Caco-2 (cell line): ENCODE measurements around the gene COL8A2. TPM values are rescaled to one million over a fixed set of nuclear protein-coding genes. Genes with fewer than 3 reads are reported as not detected.

Source experiments
- BruUV-seq: library from RNA; stranded (reverse); fragments of 400-500 nt; replicated peaks from 2 replicates; lab custom pipeline; 2021; lab: Mats Ljungman, UMichigan
- CTCF ChIA-PET: fragments of 300-600 bp; sonication (Branson Sonifier 250); formaldehyde crosslinking; loops from one replicate; lab custom pipeline; 2022; ENCODE audit warnings: antibody characterized with exemption; lab: Charles Lee
- POLR2A ChIA-PET: fragments of 300-600 bp; sonication (Branson Sonifier 250); formaldehyde crosslinking; loops from one replicate; lab custom pipeline; 2022; ENCODE audit warnings: antibody characterized with exemption; lab: Charles Lee
- DNase-seq, 2 experiments: peaks; one replicate each; pipeline versions ENCODE4 v3.0.0 to v3.0.0-alpha.2; 2020 to 2022
- H3K27me3 ChIP-seq: replicated peaks from 2 replicates; pipeline ENCODE4 v1.6.0; 2011; ENCODE audit warnings: low read length; ENCODE audit not compliant: control insufficient read depth, insufficient read depth
- H3K36me3 ChIP-seq: 2 replicates; pipeline ENCODE4 v1.5.1; 2011; ENCODE audit warnings: low read length; ENCODE audit not compliant: control insufficient read depth, insufficient read depth
- H3K4me1 ChIP-seq: fragments of 250-450 bp; sonication (Bioruptor Pico); 2 replicates; pipeline ENCODE4 v1.5.1; 2020; ENCODE audit warnings: mild to moderate bottlenecking
- H3K4me3 ChIP-seq: 2 replicates; pipeline ENCODE4 v1.5.1; 2011; ENCODE audit warnings: low read depth, mild to moderate bottlenecking, control low read depth, low read length
- H3K9me3 ChIP-seq: fragments of 250-450 bp; sonication (Bioruptor Pico); 2 replicates; pipeline ENCODE4 v1.5.1; 2020; ENCODE audit warnings: mild to moderate bottlenecking, moderate library complexity
- H3K27ac Mint-ChIP-seq: one replicate; pipeline ENCODE4 v1.8.0; 2022; ENCODE audit warnings: mixed read lengths; ENCODE audit not compliant: unreplicated experiment
- H3K27me3 Mint-ChIP-seq: one replicate; pipeline ENCODE4 v1.8.0; 2022; ENCODE audit warnings: mixed read lengths; ENCODE audit not compliant: insufficient read depth, unreplicated experiment
- H3K36me3 Mint-ChIP-seq: one replicate; pipeline ENCODE4 v1.8.0; 2022; ENCODE audit warnings: mild to moderate bottlenecking, mixed read lengths; ENCODE audit not compliant: insufficient read depth, unreplicated experiment
- H3K4me1 Mint-ChIP-seq: one replicate; pipeline ENCODE4 v1.8.0; 2022; ENCODE audit warnings: low read depth, mixed read lengths; ENCODE audit not compliant: unreplicated experiment
- H3K4me3 Mint-ChIP-seq: one replicate; pipeline ENCODE4 v1.8.0; 2022; ENCODE audit warnings: mild to moderate bottlenecking, moderate library complexity, mixed read lengths; ENCODE audit not compliant: unreplicated experiment
- H3K9me3 Mint-ChIP-seq: one replicate; pipeline ENCODE4 v1.8.0; 2022; ENCODE audit warnings: mixed read lengths; ENCODE audit not compliant: unreplicated experiment
- intact Hi-C: fragments of 100-400 bp; cut with micrococcal nuclease; formaldehyde crosslinking; loops from one replicate; pipeline ENCODE4 v1.10.0; 2022; ENCODE audit not compliant: unreplicated experiment
- total RNA-seq: library from RNA; stranded (reverse); gene quantifications from 2 replicates; pipeline ENCODE4 v1.2.3, GENCODE V29; 2022
- TF ChIP-seq, protein P1 (sequence below), 2 experiments: fragments of 200-600 bp in 1 of 2; IDR thresholded peaks; 1 replicate in 1 of 2; 2 replicates in 1 of 2; pipeline versions ENCODE4 v1.5.1 to v1.8.0; 2011 to 2022; ENCODE audit warnings: antibody characterized with exemption in 1 of 2, control low read depth in 1 of 2, inconsistent platforms in 1 of 2, low read depth in 1 of 2, low read length in 1 of 2, mild to moderate bottlenecking in 1 of 2, moderate library complexity in 1 of 2; ENCODE audit not compliant: insufficient read depth in 1 of 2, severe bottlenecking in 1 of 2, unreplicated experiment in 1 of 2

The COL8A2 gene
- total RNA-seq, 1 experiment from 2014 or later = 0.18 TPM

DNA sequence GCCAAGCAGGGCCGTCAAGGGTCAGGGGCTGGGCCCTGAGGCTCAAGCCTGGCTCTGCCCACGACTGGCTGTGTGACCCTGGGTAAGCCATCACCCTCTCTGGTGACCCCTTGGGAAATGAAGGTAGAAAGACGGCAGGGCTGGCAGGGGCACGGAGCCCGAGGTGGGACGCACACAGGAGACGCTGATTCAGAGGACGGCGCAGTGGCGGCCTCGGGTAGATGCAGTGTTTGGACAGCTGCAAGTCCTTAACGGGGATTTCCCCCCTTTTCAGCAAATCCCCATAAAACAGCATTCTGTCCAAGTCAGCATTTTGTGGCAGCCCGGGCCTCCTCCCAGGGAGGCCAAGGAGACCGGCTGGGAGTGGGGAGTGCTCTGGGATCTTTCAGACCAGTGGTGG, 16.7 kb downstream of the COL8A2 start:
- no peaks in the 10 kb centered on the region for H3K36me3 Mint-ChIP-seq
- no peak overlapping the region for H3K4me3 Mint-ChIP-seq

GRCh38 chr1:36107394-36107793, 17.6 kb downstream of the COL8A2 start:
- H3K4me3 Mint-ChIP-seq = no peak overlapping the region

More for the DNA sequence above, 16.7 kb downstream of the COL8A2 start:
- intact Hi-C loops = no loop called here
- ChIA-PET CTCF (no interaction called here), POLR2A (no interaction called here)
- DNase-seq = no peak
- Histone ChIP-seq H3K4me3 (no peak overlapping the region), H3K27me3 (no peaks in the 10 kb centered on the region), H3K36me3 (no peaks in the 10 kb centered on the region), H3K9me3 (no peaks in the 10 kb centered on the region), H3K4me1 (no peaks in the 10 kb centered on the region)
- no peaks in the 10 kb centered on the region for H3K9me3 Mint-ChIP-seq
- no peaks in the 10 kb centered on the region for H3K4me1 Mint-ChIP-seq
- no peak overlapping the region for H3K27ac Mint-ChIP-seq
- H3K27me3 Mint-ChIP-seq = no peaks in the 10 kb centered on the region
- TF ChIP-seq, protein P1, sequence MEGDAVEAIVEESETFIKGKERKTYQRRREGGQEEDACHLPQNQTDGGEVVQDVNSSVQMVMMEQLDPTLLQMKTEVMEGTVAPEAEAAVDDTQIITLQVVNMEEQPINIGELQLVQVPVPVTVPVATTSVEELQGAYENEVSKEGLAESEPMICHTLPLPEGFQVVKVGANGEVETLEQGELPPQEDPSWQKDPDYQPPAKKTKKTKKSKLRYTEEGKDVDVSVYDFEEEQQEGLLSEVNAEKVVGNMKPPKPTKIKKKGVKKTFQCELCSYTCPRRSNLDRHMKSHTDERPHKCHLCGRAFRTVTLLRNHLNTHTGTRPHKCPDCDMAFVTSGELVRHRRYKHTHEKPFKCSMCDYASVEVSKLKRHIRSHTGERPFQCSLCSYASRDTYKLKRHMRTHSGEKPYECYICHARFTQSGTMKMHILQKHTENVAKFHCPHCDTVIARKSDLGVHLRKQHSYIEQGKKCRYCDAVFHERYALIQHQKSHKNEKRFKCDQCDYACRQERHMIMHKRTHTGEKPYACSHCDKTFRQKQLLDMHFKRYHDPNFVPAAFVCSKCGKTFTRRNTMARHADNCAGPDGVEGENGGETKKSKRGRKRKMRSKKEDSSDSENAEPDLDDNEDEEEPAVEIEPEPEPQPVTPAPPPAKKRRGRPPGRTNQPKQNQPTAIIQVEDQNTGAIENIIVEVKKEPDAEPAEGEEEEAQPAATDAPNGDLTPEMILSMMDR (IDR thresholded peaks at IDR 0.05; ENCODE audit: insufficient read depth in 1 of 2, low read depth in 1 of 2, low read length in 1 of 2, severe bottlenecking in 1 of 2, unreplicated experiment in 1 of 2) = no peak
- no TSS peak for BruUV-seq

GRCh38 chr1:36106269-36106668, 18.8 kb downstream of the COL8A2 start:
- H3K27me3 ChIP-seq = no peaks in the 10 kb centered on the region
- H3K36me3 ChIP-seq = no peaks in the 10 kb centered on the region
- DNase-seq = no peak
- intact Hi-C loops = no loop called here
- Mint-ChIP-seq H3K9me3 (no peaks in the 10 kb centered on the region), H3K27me3 (no peaks in the 10 kb centered on the region), H3K36me3 (no peaks in the 10 kb centered on the region), H3K4me1 (no peaks in the 10 kb centered on the region), H3K27ac (no peak overlapping the region), H3K4me3 (no peak overlapping the region)
- no peaks in the 10 kb centered on the region for H3K4me1 ChIP-seq
- no TSS peak for BruUV-seq
- ChIA-PET CTCF (no interaction called here), POLR2A (no interaction called here)
- TF ChIP-seq, protein P1 (IDR thresholded peaks at IDR 0.05; ENCODE audit: insufficient read depth in 1 of 2, low read depth in 1 of 2, low read length in 1 of 2, severe bottlenecking in 1 of 2, unreplicated experiment in 1 of 2) = no peak
- no peaks in the 10 kb centered on the region for H3K9me3 ChIP-seq
- no peak overlapping the region for H3K4me3 ChIP-seq

More at GRCh38 chr1:36107394-36107793, 17.6 kb downstream of the COL8A2 start:
- Mint-ChIP-seq H3K4me1 (no peaks in the 10 kb centered on the region), H3K9me3 (no peaks in the 10 kb centered on the region), H3K27me3 (no peaks in the 10 kb centered on the region), H3K36me3 (no peaks in the 10 kb centered on the region), H3K27ac (no peak overlapping the region)
- CTCF ChIA-PET = no interaction called here
- H3K27me3 ChIP-seq = no peaks in the 10 kb centered on the region
- no peaks in the 10 kb centered on the region for H3K4me1 ChIP-seq
- H3K9me3 ChIP-seq = no peaks in the 10 kb centered on the region
- TF ChIP-seq, protein P1 (IDR thresholded peaks at IDR 0.05; ENCODE audit: insufficient read depth in 1 of 2, low read depth in 1 of 2, low read length in 1 of 2, severe bottlenecking in 1 of 2, unreplicated experiment in 1 of 2) = no peak
- BruUV-seq = no TSS peak
- POLR2A ChIA-PET = no interaction called here
- no peaks in the 10 kb centered on the region for H3K36me3 ChIP-seq
- DNase-seq = no peak
- intact Hi-C loops = no loop called here
- no peak overlapping the region for H3K4me3 ChIP-seq
